Keratinocyte (primary cell): ENCODE data around the gene ACAP3. TPM values are rescaled to one million over a fixed set of nuclear protein-coding genes. Genes with fewer than 3 reads are reported as not detected.

Experiments
- DNase-seq: peaks from one replicate; pipeline ENCODE4 v3.0.0-alpha.2; 2011; ENCODE audit warnings: low read depth, missing footprints, low spot score
- FAIRE-seq: peaks from 2 replicates; lab custom pipeline; 2011; peaks lifted over from hg19 to GRCh38; lab: Jason Lieb, UNC
- H2AFZ ChIP-seq: 2 replicates; pipeline ENCODE4 v1.6.0; 2012; ENCODE audit warnings: low read length, control low read depth, inconsistent platforms; ENCODE audit not compliant: control insufficient read depth
- H3K27ac ChIP-seq: 2 replicates; pipeline ENCODE4 v1.5.1; 2011; ENCODE audit warnings: low read length; ENCODE audit not compliant: control insufficient read depth, insufficient read depth
- H3K27me3 ChIP-seq: 3 replicates; pipeline ENCODE4 v1.6.0; 2011; ENCODE audit warnings: low read length; ENCODE audit not compliant: control insufficient read depth, insufficient read depth; ENCODE audit errors: extremely low read depth
- H3K36me3 ChIP-seq, 2 experiments: 2 replicates in 1 of 2; 3 replicates in 1 of 2; pipeline ENCODE4 v1.5.1; 2011; ENCODE audit warnings: low read length in 2 of 2, mild to moderate bottlenecking in 1 of 2; ENCODE audit not compliant: control insufficient read depth in 2 of 2, insufficient read depth in 2 of 2; ENCODE audit errors: extremely low read depth in 1 of 2
- H3K4me1 ChIP-seq: 3 replicates; pipeline ENCODE4 v1.5.1; 2011; ENCODE audit warnings: low read length; ENCODE audit not compliant: control insufficient read depth, insufficient read depth; ENCODE audit errors: extremely low read depth
- H3K4me2 ChIP-seq: 3 replicates; pipeline ENCODE4 v1.6.0; 2011; ENCODE audit warnings: low read depth, low read length; ENCODE audit not compliant: control insufficient read depth, insufficient read depth; ENCODE audit errors: extremely low read depth
- H3K4me3 ChIP-seq, 3 experiments: fragments of 200-600 bp in 1 of 3; sonication (generic) in 1 of 3; 2 replicates in 2 of 3; 3 replicates in 1 of 3; pipeline ENCODE4 v1.5.1; 2011 to 2016; ENCODE audit warnings: low read length in 3 of 3, mild to moderate bottlenecking in 3 of 3, control low read depth in 2 of 3, inconsistent platforms in 1 of 3, low read depth in 1 of 3, mixed read lengths in 1 of 3, mixed run types in 1 of 3, moderate library complexity in 1 of 3; ENCODE audit not compliant: control insufficient read depth in 2 of 3, insufficient read depth in 2 of 3; ENCODE audit errors: extremely low read depth in 1 of 3
- H3K79me2 ChIP-seq: 2 replicates; pipeline ENCODE4 v1.6.0; 2012; ENCODE audit warnings: low read length; ENCODE audit not compliant: control insufficient read depth, insufficient read depth
- H3K9ac ChIP-seq: 3 replicates; pipeline ENCODE4 v1.6.0; 2011; ENCODE audit warnings: low read length; ENCODE audit not compliant: control insufficient read depth, insufficient read depth; ENCODE audit errors: extremely low read depth
- H3K9me1 ChIP-seq: 3 replicates; pipeline ENCODE4 v1.6.0; 2011; ENCODE audit warnings: low read length; ENCODE audit not compliant: control insufficient read depth, insufficient read depth; ENCODE audit errors: extremely low read depth
- H3K9me3 ChIP-seq: 2 replicates; pipeline ENCODE4 v1.5.1; 2012; ENCODE audit warnings: low read depth, low read length; ENCODE audit not compliant: control insufficient read depth
- H4K20me1 ChIP-seq: 3 replicates; pipeline ENCODE4 v1.6.0; 2011; ENCODE audit warnings: low read length; ENCODE audit not compliant: control insufficient read depth, insufficient read depth; ENCODE audit errors: extremely low read depth
- CTCF ChIP-seq, 3 experiments: IDR thresholded peaks in 1 of 3; conservative IDR thresholded peaks in 1 of 3; optimal IDR thresholded peaks in 1 of 3; 2 replicates in 2 of 3; 3 replicates in 1 of 3; pipeline versions ENCODE3 to v1.5.1; 2011; ENCODE audit warnings: low read length in 3 of 3, mild to moderate bottlenecking in 3 of 3, moderate library complexity in 2 of 3, control low read depth in 1 of 3, inconsistent platforms in 1 of 3; ENCODE audit not compliant: insufficient read depth in 2 of 3; ENCODE audit errors: extremely low read depth in 1 of 3
- EZH2 ChIP-seq: IDR thresholded peaks from one replicate; pipeline ENCODE4 v1.6.1; 2012; ENCODE audit warnings: inconsistent platforms, mild to moderate bottlenecking, low read length, moderate library complexity
- dilution Hi-C: fragments of 300-500 bp; cut with MboI; formaldehyde crosslinking; loops from one replicate; pipeline ENCODE4 v1.7.0; 2020; ENCODE audit warnings: low sequenced_read_pairs; ENCODE audit not compliant: extremely low pct_ligation_motif_present
- polyA plus RNA-seq, 5 experiments: library from polyadenylated mRNA; depleted of rRNA in 3 of 5; stranded (reverse) in 3 of 5; stranded (forward) in 1 of 5; unstranded in 1 of 5; fragments of >200 nt; gene quantifications; 1 replicate in 1 of 5; 2 replicates in 3 of 5; 3 replicates in 1 of 5; pipeline versions ENCODE4 v1.2.1 to v1.2.3, GENCODE V29; 2011 to 2012; ENCODE audit warnings: missing spikeins in 2 of 5, low read depth in 1 of 5, low replicate concordance in 1 of 5

ACAP3 gene
- polyA plus RNA-seq, 1 donor (not counting 4 experiments of a cell fraction or from before 2014, with no cell fraction given) = 17.4 TPM

- Histone ChIP-seq H3K36me3 (peaks cover 23 to 28% of the 10 kb centered on the region in 2 experiments), H3K4me2 (no peak overlapping the region), H3K9ac (no peak overlapping the region), H3K4me3 (no peak overlapping the region), H3K27ac (no peak overlapping the region), H4K20me1 (peaks cover 10% of the 10 kb centered on the region), H3K79me2 (peaks cover 3% of the 10 kb centered on the region), H3K4me1 (peaks cover 19% of the 10 kb centered on the region), H3K27me3 (no peaks in the 10 kb centered on the region), H2AFZ (no peak overlapping the region), H3K9me1 (no peaks in the 10 kb centered on the region), H3K9me3 (no peaks in the 10 kb centered on the region)
- TF ChIP-seq CTCF (optimal IDR thresholded peaks at IDR 0.05 in 1 of 3, IDR thresholded peaks at IDR 0.05 in 1 of 3, conservative IDR thresholded peaks at IDR 0.05 in 1 of 3; ENCODE audit: extremely low read depth in 1 of 3, insufficient read depth in 2 of 3, low read length in 3 of 3) = no peak
- no peak for TF ChIP-seq EZH2
- no peak for FAIRE-seq
- dilution Hi-C loops = no loop called here
- no peak for DNase-seq
These were observed 52.7 kb downstream of the ACAP3 start for GRCh38 chr1:1255078-1255477.

GRCh38 chr1:1254667-1254998 is 53.1 kb downstream of the ACAP3 start:
- FAIRE-seq = no peak
- no peak for DNase-seq
- dilution Hi-C loops = no loop called here

More at GRCh38 chr1:1254667-1254998, 53.1 kb downstream of the ACAP3 start:
- Histone ChIP-seq H3K4me1 (peaks cover 19% of the 10 kb centered on the region), H3K27ac (no peak overlapping the region), H2AFZ (no peak overlapping the region), H3K9ac (no peak overlapping the region), H3K9me1 (no peaks in the 10 kb centered on the region), H3K4me2 (no peak overlapping the region), H3K79me2 (peaks cover 3% of the 10 kb centered on the region), H4K20me1 (peaks cover 7% of the 10 kb centered on the region), H3K36me3 (peaks cover 20 to 28% of the 10 kb centered on the region in 2 experiments), H3K27me3 (no peaks in the 10 kb centered on the region), H3K4me3 (no peak overlapping the region), H3K9me3 (no peaks in the 10 kb centered on the region)
- no peak for TF ChIP-seq EZH2
- no peak for TF ChIP-seq CTCF (optimal IDR thresholded peaks at IDR 0.05 in 1 of 3, IDR thresholded peaks at IDR 0.05 in 1 of 3, conservative IDR thresholded peaks at IDR 0.05 in 1 of 3; ENCODE audit: extremely low read depth in 1 of 3, insufficient read depth in 2 of 3, low read length in 3 of 3)
